ELF-1 (cell line): ENCODE results near the gene MCTP2.

ENCODE experiments used
- DNase-seq: peaks from one replicate; pipeline ENCODE4 v3.0.0-alpha.2; 2016; ENCODE audit warnings: low read depth, low spot score

MCTP2 gene

DNA sequence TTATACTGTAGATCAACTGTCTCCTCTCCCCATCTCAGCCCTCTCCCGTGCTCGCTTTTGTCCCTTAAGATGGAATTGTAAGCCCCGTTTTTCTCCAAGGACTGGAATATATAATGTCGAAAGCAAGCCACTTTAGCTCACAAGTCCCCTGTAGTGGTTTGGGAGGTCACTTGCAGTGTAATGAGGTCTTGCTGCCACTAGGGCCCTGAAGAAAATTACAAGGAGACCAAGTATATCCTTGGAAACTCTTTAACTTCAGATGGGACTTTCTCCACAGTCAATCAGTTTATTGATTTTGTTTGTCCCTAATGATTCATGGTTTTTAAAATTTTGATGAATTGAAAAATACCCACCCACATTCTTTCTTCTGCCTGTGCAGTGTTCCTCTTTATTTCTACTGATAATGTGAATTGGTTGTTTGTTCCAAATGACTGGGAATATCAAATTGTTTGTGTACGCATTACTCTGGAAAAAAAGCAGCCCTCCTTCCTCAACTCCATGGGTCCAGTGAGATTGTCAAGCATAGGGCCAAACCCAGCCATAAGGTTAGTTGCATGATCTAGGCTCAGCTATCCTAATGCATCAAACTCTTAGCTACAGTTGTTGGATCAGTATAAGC lies 294.8 kb downstream of the MCTP2 start:
- DNase-seq, result peak; percentile 9

DNA sequence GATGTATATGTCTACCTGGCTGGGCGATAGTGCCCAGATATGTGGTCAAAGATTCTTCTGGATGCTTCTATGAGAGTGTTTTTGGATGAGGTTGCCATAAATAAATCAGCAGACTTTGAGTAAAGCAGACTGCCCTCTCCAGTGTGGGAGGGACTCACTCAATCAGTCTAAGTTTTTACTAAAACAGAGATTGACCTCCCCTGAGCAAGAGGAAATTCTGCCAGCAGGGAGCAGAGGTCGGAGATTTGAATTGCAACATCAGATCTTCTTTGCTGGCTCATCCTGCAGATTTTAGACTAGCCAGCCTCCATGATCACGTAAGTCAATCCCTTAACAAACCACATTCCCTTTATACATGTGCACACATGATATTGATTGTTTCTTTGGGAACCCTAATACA lies 300.9 kb downstream of the MCTP2 start:
- no peak for DNase-seq
